Panc1 (cell line): ENCODE results near the gene PNMA1.

Experiments
- POLR2AphosphoS5 ChIP-seq: IDR thresholded peaks from 2 replicates; pipeline ENCODE4 v1.6.1; 2012; ENCODE audit warnings: mild to moderate bottlenecking, low read depth, low read length, moderate library complexity
- SIN3A ChIP-seq: IDR thresholded peaks from 2 replicates; pipeline ENCODE4 v1.6.1; 2012; ENCODE audit warnings: low read depth, mild to moderate bottlenecking, low read length, moderate library complexity, borderline replicate concordance; ENCODE audit not compliant: insufficient read depth
- TCF7L2 ChIP-seq: IDR thresholded peaks from 2 replicates; pipeline ENCODE4 v1.6.1; 2011; ENCODE audit warnings: mild to moderate bottlenecking, low read depth, low read length, inconsistent platforms
- TF ChIP-seq, protein P1 (sequence below): fragments of 450-650 bp; IDR thresholded peaks from 2 replicates; pipeline ENCODE4 v1.5.1; 2017; ENCODE audit warnings: mild to moderate bottlenecking
- TF ChIP-seq, protein P2 (sequence below), 2 experiments: IDR thresholded peaks; 2 replicates each; pipeline ENCODE4 v1.6.1; 2011 to 2012; ENCODE audit warnings: low read depth in 2 of 2, control low read depth in 1 of 2, low read length in 1 of 2, mild to moderate bottlenecking in 1 of 2, moderate library complexity in 1 of 2; ENCODE audit not compliant: insufficient read depth in 1 of 2

DNA sequence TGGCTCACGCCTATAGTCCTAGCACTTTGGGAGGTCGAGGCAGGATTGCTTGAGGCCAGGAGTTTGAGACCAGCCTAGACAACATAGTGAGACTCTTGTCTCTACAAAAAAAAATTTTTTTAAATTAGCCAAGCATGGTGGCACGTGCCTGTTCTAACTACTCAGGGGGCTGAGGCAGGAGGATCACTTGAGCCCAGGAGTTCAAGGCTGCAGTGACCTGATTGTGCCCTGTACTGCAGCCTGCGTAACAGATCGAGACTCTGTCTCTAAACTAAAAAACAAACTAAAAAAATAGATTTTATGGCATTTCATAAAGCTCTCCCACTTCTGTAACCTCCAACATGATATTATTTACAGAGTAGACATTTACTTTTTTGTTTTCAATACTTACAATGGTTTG lies 29.6 kb downstream of the PNMA1 start:
- no peak for TF ChIP-seq POLR2AphosphoS5
- TF ChIP-seq, protein P1, sequence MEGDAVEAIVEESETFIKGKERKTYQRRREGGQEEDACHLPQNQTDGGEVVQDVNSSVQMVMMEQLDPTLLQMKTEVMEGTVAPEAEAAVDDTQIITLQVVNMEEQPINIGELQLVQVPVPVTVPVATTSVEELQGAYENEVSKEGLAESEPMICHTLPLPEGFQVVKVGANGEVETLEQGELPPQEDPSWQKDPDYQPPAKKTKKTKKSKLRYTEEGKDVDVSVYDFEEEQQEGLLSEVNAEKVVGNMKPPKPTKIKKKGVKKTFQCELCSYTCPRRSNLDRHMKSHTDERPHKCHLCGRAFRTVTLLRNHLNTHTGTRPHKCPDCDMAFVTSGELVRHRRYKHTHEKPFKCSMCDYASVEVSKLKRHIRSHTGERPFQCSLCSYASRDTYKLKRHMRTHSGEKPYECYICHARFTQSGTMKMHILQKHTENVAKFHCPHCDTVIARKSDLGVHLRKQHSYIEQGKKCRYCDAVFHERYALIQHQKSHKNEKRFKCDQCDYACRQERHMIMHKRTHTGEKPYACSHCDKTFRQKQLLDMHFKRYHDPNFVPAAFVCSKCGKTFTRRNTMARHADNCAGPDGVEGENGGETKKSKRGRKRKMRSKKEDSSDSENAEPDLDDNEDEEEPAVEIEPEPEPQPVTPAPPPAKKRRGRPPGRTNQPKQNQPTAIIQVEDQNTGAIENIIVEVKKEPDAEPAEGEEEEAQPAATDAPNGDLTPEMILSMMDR, result no peak
- no peak for TF ChIP-seq TCF7L2
- no peak for TF ChIP-seq SIN3A
- TF ChIP-seq, protein P2, sequence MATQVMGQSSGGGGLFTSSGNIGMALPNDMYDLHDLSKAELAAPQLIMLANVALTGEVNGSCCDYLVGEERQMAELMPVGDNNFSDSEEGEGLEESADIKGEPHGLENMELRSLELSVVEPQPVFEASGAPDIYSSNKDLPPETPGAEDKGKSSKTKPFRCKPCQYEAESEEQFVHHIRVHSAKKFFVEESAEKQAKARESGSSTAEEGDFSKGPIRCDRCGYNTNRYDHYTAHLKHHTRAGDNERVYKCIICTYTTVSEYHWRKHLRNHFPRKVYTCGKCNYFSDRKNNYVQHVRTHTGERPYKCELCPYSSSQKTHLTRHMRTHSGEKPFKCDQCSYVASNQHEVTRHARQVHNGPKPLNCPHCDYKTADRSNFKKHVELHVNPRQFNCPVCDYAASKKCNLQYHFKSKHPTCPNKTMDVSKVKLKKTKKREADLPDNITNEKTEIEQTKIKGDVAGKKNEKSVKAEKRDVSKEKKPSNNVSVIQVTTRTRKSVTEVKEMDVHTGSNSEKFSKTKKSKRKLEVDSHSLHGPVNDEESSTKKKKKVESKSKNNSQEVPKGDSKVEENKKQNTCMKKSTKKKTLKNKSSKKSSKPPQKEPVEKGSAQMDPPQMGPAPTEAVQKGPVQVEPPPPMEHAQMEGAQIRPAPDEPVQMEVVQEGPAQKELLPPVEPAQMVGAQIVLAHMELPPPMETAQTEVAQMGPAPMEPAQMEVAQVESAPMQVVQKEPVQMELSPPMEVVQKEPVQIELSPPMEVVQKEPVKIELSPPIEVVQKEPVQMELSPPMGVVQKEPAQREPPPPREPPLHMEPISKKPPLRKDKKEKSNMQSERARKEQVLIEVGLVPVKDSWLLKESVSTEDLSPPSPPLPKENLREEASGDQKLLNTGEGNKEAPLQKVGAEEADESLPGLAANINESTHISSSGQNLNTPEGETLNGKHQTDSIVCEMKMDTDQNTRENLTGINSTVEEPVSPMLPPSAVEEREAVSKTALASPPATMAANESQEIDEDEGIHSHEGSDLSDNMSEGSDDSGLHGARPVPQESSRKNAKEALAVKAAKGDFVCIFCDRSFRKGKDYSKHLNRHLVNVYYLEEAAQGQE (IDR thresholded peaks at IDR 0.05; ENCODE audit: insufficient read depth in 1 of 2, low read depth in 2 of 2, low read length in 1 of 2), result no peak
